Measurements from ENCODE around the gene HIVEP3. TPM values are rescaled to one million over a fixed set of nuclear protein-coding genes. Genes with fewer than 3 reads are reported as not detected.
A peak's percentile ranks its signal among the peaks of the same experiment; 100 is the strongest.

HIVEP3 gene
- polyA plus RNA-seq, 1 of the 3 experiments (the other 2 are of a cell fraction), result 6.4 TPM

GRCh38 chr1:41700986-41701535, 217.7 kb downstream of the HIVEP3 start:
- TF ChIP-seq USF1 (IDR thresholded peaks at IDR 0.05; ENCODE audit: borderline replicate concordance, low read depth), result no peak
- TF ChIP-seq RXRA (IDR thresholded peaks at IDR 0.05; ENCODE audit: borderline replicate concordance, low read depth), result no peak
- Histone ChIP-seq H3K4me2 (no peak overlapping the region), H2AFZ (ENCODE audit: low read depth) (no peak overlapping the region), H3K4me1 (ENCODE audit: control insufficient read depth in 1 of 2, insufficient read depth in 2 of 2, low read depth in 1 of 2, low read length in 1 of 2) (peaks cover 0 to 30% of the 10 kb centered on the region in 2 experiments; a peak in 2 of 4 replicates), H3K9me3 (no peaks in the 10 kb centered on the region), H3K9ac (no peak overlapping the region), H3K9me2 (no peaks in the 10 kb centered on the region), H4K20me1 (ENCODE audit: insufficient read depth) (no peaks in the 10 kb centered on the region), H3F3A (replicated peaks; ENCODE audit: insufficient read depth) (no peaks in the 10 kb centered on the region), H3K36me3 (replicated peaks in 1 of 2; ENCODE audit: control insufficient read depth in 1 of 2, insufficient read depth in 2 of 2, low read length in 1 of 2) (no peaks in the 10 kb centered on the region), H3K27ac (ENCODE audit: low read depth in 2 of 2, low read length in 1 of 2) (peak overlapping the region in 1 of 2 experiments; percentile 74; a peak in 2 of 4 replicates), H3K27me3 (ENCODE audit: insufficient read depth) (no peaks in the 10 kb centered on the region), H3K79me2 (ENCODE audit: insufficient read depth) (no peaks in the 10 kb centered on the region), H3K4me3 (ENCODE audit: low read depth in 2 of 2, low read length in 1 of 2) (no peak overlapping the region)
- ChIA-PET CTCF (no interaction called here), POLR2A (no interaction called here)
- no peak for DNase-seq
- 76% methylated on average over 3 of the region's 6 CpGs for WGBS (ENCODE audit: low lambda C conversion rate)

- Histone ChIP-seq H3K27me3 (ENCODE audit: insufficient read depth) (no peaks in the 10 kb centered on the region), H3K9me3 (no peaks in the 10 kb centered on the region), H3K9ac (no peak overlapping the region), H3K9me2 (no peaks in the 10 kb centered on the region), H3K36me3 (replicated peaks in 1 of 2; ENCODE audit: control insufficient read depth in 1 of 2, insufficient read depth in 2 of 2, low read length in 1 of 2) (no peaks in the 10 kb centered on the region), H3K4me3 (ENCODE audit: low read depth in 2 of 2, low read length in 1 of 2) (no peak overlapping the region), H3F3A (replicated peaks; ENCODE audit: insufficient read depth) (no peaks in the 10 kb centered on the region), H3K79me2 (ENCODE audit: insufficient read depth) (no peaks in the 10 kb centered on the region), H3K27ac (ENCODE audit: low read depth in 2 of 2, low read length in 1 of 2) (peak overlapping the region in 1 of 2 experiments; percentile 74; a peak in 2 of 4 replicates), H3K4me1 (ENCODE audit: control insufficient read depth in 1 of 2, insufficient read depth in 2 of 2, low read depth in 1 of 2, low read length in 1 of 2) (peaks cover 0 to 35% of the 10 kb centered on the region in 2 experiments; a peak in 2 of 4 replicates), H3K4me2 (no peak overlapping the region), H4K20me1 (ENCODE audit: insufficient read depth) (no peaks in the 10 kb centered on the region), H2AFZ (ENCODE audit: low read depth) (no peak overlapping the region)
- TF ChIP-seq EZH2phosphoT487 (IDR thresholded peaks at IDR 0.05; ENCODE audit: borderline replicate concordance, low read depth), result no peak
- no peak for TF ChIP-seq NRF1 (IDR thresholded peaks at IDR 0.05; ENCODE audit: low read depth, low read length)
- 0 out of 2 replicates have a peak, but pooled peaks have one; percentile 36 for TF ChIP-seq FOXJ3 (CRISPR knock-in tag; IDR thresholded peaks at IDR 0.05)
- TF ChIP-seq RCOR1 (IDR thresholded peaks at IDR 0.05; ENCODE audit: low read length), result peak; percentile 38; the same call in 1 of the 2 replicates
- 49% methylated on average over 3 of the region's 5 CpGs for WGBS (ENCODE audit: low lambda C conversion rate)
- DNase-seq, result peak; percentile 51
- ChIA-PET POLR2A (no interaction called here), CTCF (no interaction called here)
Observed at GRCh38 chr1:41700581-41700980, 218.1 kb downstream of the HIVEP3 start.

- H3K9me2 ChIP-seq, result no peaks in the 10 kb centered on the region
- H4K20me1 ChIP-seq (ENCODE audit: insufficient read depth), result no peaks in the 10 kb centered on the region
- H3K36me3 ChIP-seq (replicated peaks in 1 of 2; ENCODE audit: control insufficient read depth in 1 of 2, insufficient read depth in 2 of 2, low read length in 1 of 2), result no peaks in the 10 kb centered on the region
- no peak overlapping the region for H3K9ac ChIP-seq
- peaks cover 0 to 42% of the 10 kb centered on the region in 2 experiments; a peak in 2 of 4 replicates for H3K4me1 ChIP-seq (ENCODE audit: control insufficient read depth in 1 of 2, insufficient read depth in 2 of 2, low read depth in 1 of 2, low read length in 1 of 2)
- WGBS (ENCODE audit: low lambda C conversion rate), result 94% methylated on average over 6 of the region's 6 CpGs
- no peaks in the 10 kb centered on the region for H3K27me3 ChIP-seq (ENCODE audit: insufficient read depth)
- CTCF ChIA-PET, result no interaction called here
- TF ChIP-seq IRF3 (IDR thresholded peaks at IDR 0.05; ENCODE audit: low read depth, low read length) (no peak), TCF12 (IDR thresholded peaks at IDR 0.05) (no peak), ZBTB33 (IDR thresholded peaks at IDR 0.05; ENCODE audit: borderline replicate concordance, low read depth) (no peak), NFIC (IDR thresholded peaks at IDR 0.05; ENCODE audit: borderline replicate concordance) (no peak), FOXM1 (IDR thresholded peaks at IDR 0.05; ENCODE audit: low read depth) (no peak), RXRA (IDR thresholded peaks at IDR 0.05; ENCODE audit: borderline replicate concordance, low read depth) (no peak), RAD21 (IDR thresholded peaks at IDR 0.05; ENCODE audit: low read length) (no peak), EZH2phosphoT487 (IDR thresholded peaks at IDR 0.05; ENCODE audit: borderline replicate concordance, low read depth) (no peak), EP300 (IDR thresholded peaks at IDR 0.05; ENCODE audit: borderline replicate concordance in 1 of 2, low read depth in 1 of 2, low read length in 1 of 2) (no peak), FOSL2 (IDR thresholded peaks at IDR 0.05; ENCODE audit: borderline replicate concordance, low read depth) (no peak)
- POLR2A ChIA-PET, result no interaction called here
- no peak overlapping the region for H3K4me2 ChIP-seq
- H3K4me3 ChIP-seq (ENCODE audit: low read depth in 2 of 2, low read length in 1 of 2), result no peak overlapping the region
- no peaks in the 10 kb centered on the region for H3K9me3 ChIP-seq
- no peak for DNase-seq
- no peaks in the 10 kb centered on the region for H3K79me2 ChIP-seq (ENCODE audit: insufficient read depth)
- no peaks in the 10 kb centered on the region for H3F3A ChIP-seq (replicated peaks; ENCODE audit: insufficient read depth)
- peak overlapping the region in 1 of 2 experiments; percentile 74; a peak in 2 of 4 replicates for H3K27ac ChIP-seq (ENCODE audit: low read depth in 2 of 2, low read length in 1 of 2)
- H2AFZ ChIP-seq (ENCODE audit: low read depth), result no peak overlapping the region
Observed at GRCh38 chr1:41699861-41700248, 218.9 kb downstream of the HIVEP3 start.
